B cell (primary cell): ENCODE data around the gene PEX14. TPM values are rescaled to one million over a fixed set of nuclear protein-coding genes. Genes with fewer than 3 reads are reported as not detected.

ENCODE experiments used
- ATAC-seq: fragments of 200-7000 bp; cut with Tn5 transposase; one replicate; pipeline ENCODE4 v1.10.0; 2021; ENCODE audit warnings: low read depth, mild to moderate bottlenecking, moderate number of reproducible peaks, moderate library complexity
- CTCF ChIA-PET: fragments of 350-600 bp; sonication (Branson Sonifier 250); formaldehyde crosslinking; loops from one replicate; lab custom pipeline; 2021; ENCODE audit warnings: antibody characterized with exemption, inconsistent platforms; lab: Charles Lee
- POLR2A ChIA-PET: fragments of 350-600 bp; sonication (Branson Sonifier 250); formaldehyde crosslinking; loops from one replicate; lab custom pipeline; 2021; ENCODE audit warnings: antibody characterized with exemption; lab: Charles Lee
- DNase-seq: peaks from one replicate; pipeline ENCODE4 v3.0.0; 2013
- H2AFZ ChIP-seq: 2 replicates; pipeline ENCODE4 v1.6.1; 2012; ENCODE audit warnings: mild to moderate bottlenecking, low read depth, low read length; ENCODE audit not compliant: insufficient read depth, poor library complexity, severe bottlenecking
- H3K27ac ChIP-seq, 2 donors: 1 replicate in 1 of 2; 2 replicates in 1 of 2; pipeline ENCODE4 v1.5.1; 2012 to 2013; ENCODE audit warnings: low read length in 2 of 2, mild to moderate bottlenecking in 2 of 2, moderate library complexity in 1 of 2
- H3K27me3 ChIP-seq, 4 experiments: fragments of 200-600 bp in 1 of 4; sonication (generic) in 1 of 4; replicated peaks in 1 of 4; 1 replicate in 2 of 4; 2 replicates in 2 of 4; pipeline versions ENCODE4 v1.6.1 to v1.7.0; 2013 to 2016; ENCODE audit warnings: low read length in 3 of 4, mild to moderate bottlenecking in 2 of 4, mixed read lengths in 1 of 4, moderate library complexity in 1 of 4; ENCODE audit not compliant: insufficient read depth in 4 of 4, control insufficient read depth in 3 of 4; ENCODE audit errors: control extremely low read depth in 1 of 4
- H3K36me3 ChIP-seq, 2 experiments: replicated peaks in 1 of 2; 1 replicate in 1 of 2; 2 replicates in 1 of 2; pipeline versions ENCODE4 v1.6.1 to v1.7.1; 2013; ENCODE audit warnings: low read length in 1 of 2; ENCODE audit not compliant: insufficient read depth in 2 of 2, control insufficient read depth in 1 of 2; ENCODE audit errors: control extremely low read depth in 1 of 2, extremely low read depth in 1 of 2
- H3K4me1 ChIP-seq, 2 donors: fragments of 200-600 bp in 1 of 2; sonication (generic) in 1 of 2; 1 replicate in 1 of 2; 2 replicates in 1 of 2; pipeline versions ENCODE4 v1.5.1 to v1.6.1; 2013 to 2017; ENCODE audit warnings: low read length in 2 of 2; ENCODE audit not compliant: control insufficient read depth in 2 of 2, insufficient read depth in 2 of 2
- H3K4me2 ChIP-seq: replicated peaks from 2 replicates; pipeline ENCODE3; 2012; ENCODE audit warnings: mild to moderate bottlenecking, low read depth, low read length; ENCODE audit not compliant: poor library complexity, severe bottlenecking
- H3K4me3 ChIP-seq, 5 experiments: fragments of 200-600 bp in 1 of 5; sonication (generic) in 1 of 5; 1 replicate in 3 of 5; 2 replicates in 2 of 5; pipeline versions ENCODE4 v1.5.1 to v1.7.0; 2011 to 2016; ENCODE audit warnings: low read length in 4 of 5, mild to moderate bottlenecking in 4 of 5, low read depth in 2 of 5, control low read depth in 1 of 5, moderate library complexity in 1 of 5; ENCODE audit not compliant: insufficient read depth in 1 of 5; ENCODE audit errors: control extremely low read depth in 1 of 5, extremely low read depth in 1 of 5
- H3K79me2 ChIP-seq: fragments of 200-600 bp; sonication (generic); one replicate; pipeline ENCODE4 v1.6.0; 2016; ENCODE audit warnings: low read length; ENCODE audit not compliant: control insufficient read depth, insufficient read depth
- H3K9ac ChIP-seq: fragments of 200-600 bp; sonication (generic); 2 replicates; pipeline ENCODE4 v1.6.1; 2017; ENCODE audit warnings: mild to moderate bottlenecking, low read length, moderate library complexity
- H3K9me3 ChIP-seq, 3 donors: one replicate each; pipeline versions ENCODE4 v1.6.1 to v1.7.1; 2013; ENCODE audit warnings: low read length in 2 of 3; ENCODE audit not compliant: control insufficient read depth in 2 of 3, insufficient read depth in 1 of 3; ENCODE audit errors: control extremely low read depth in 1 of 3
- H4K20me1 ChIP-seq: 2 replicates; pipeline ENCODE4 v1.6.0; 2012; ENCODE audit warnings: mild to moderate bottlenecking, low read length; ENCODE audit not compliant: insufficient read depth, control insufficient read depth, poor library complexity, severe bottlenecking
- H3K27ac Mint-ChIP-seq: one replicate; pipeline ENCODE4 v1.8.0; 2021; ENCODE audit warnings: mixed read lengths
- H3K27me3 Mint-ChIP-seq: one replicate; pipeline ENCODE4 v1.8.0; 2021; ENCODE audit warnings: mixed read lengths
- H3K4me1 Mint-ChIP-seq: one replicate; pipeline ENCODE4 v1.8.0; 2021; ENCODE audit warnings: mixed read lengths
- H3K4me3 Mint-ChIP-seq: one replicate; pipeline ENCODE4 v1.8.0; 2021; ENCODE audit warnings: mixed read lengths
- H3K9me3 Mint-ChIP-seq: one replicate; pipeline ENCODE4 v1.8.0; 2022; ENCODE audit warnings: mixed read lengths; ENCODE audit not compliant: insufficient read depth
- CTCF ChIP-seq: fragments of 200-600 bp; IDR thresholded peaks from one replicate; pipeline ENCODE4 v1.8.0; 2022; ENCODE audit warnings: antibody characterized with exemption, mild to moderate bottlenecking
- EZH2 ChIP-seq: IDR thresholded peaks from 2 replicates; pipeline ENCODE4 v1.6.1; 2012; ENCODE audit warnings: borderline replicate concordance, low read depth, mild to moderate bottlenecking, moderate library complexity, low read length; ENCODE audit not compliant: insufficient read depth, poor library complexity, severe bottlenecking
- WGBS: methylation state at CpG from one replicate; pipeline ENCODE4 v1.1.5; 2013; ENCODE audit warnings: missing lambda C conversion rate; ENCODE audit not compliant: insufficient coverage; 5-methylcytosine and 5-hydroxymethylcytosine counted together
- intact Hi-C: fragments of 100-400 bp; cut with micrococcal nuclease; formaldehyde crosslinking; loops from one replicate; pipeline ENCODE4 v1.10.0; 2022
- polyA plus RNA-seq: library from polyadenylated mRNA; depleted of rRNA; stranded (reverse); fragments of >200 nt; gene quantifications from 2 replicates; pipeline ENCODE4 v1.2.3, GENCODE V29; 2012
- total RNA-seq, 2 donors: library from RNA; stranded (reverse); fragments of 120-200 nt in 1 of 2; gene quantifications; 1 replicate in 1 of 2; 2 replicates in 1 of 2; pipeline versions ENCODE4 v1.2.3 to v1.2.4, GENCODE V29; 2013 to 2022

PEX14 gene
- total and polyA plus RNA-seq, 2 donors (not counting 1 experiment from before 2014, with no cell fraction given), result 14.1 to 19.3 TPM

- Histone ChIP-seq H3K4me3 (no peak overlapping the region), H3K27ac (no peak overlapping the region), H3K9ac (no peak overlapping the region), H4K20me1 (peaks cover 39% of the 10 kb centered on the region), H3K79me2 (no peaks in the 10 kb centered on the region), H2AFZ (no peak overlapping the region), H3K36me3 (peaks cover 0 to 7% of the 10 kb centered on the region in 2 experiments), H3K4me1 (no peaks in the 10 kb centered on the region), H3K27me3 (no peaks in the 10 kb centered on the region), H3K4me2 (no peak overlapping the region), H3K9me3 (no peaks in the 10 kb centered on the region)
- H3K4me3 Mint-ChIP-seq, result no peak overlapping the region
- H3K27me3 Mint-ChIP-seq, result no peaks in the 10 kb centered on the region
- intact Hi-C loops, result no loop called here
- H3K27ac Mint-ChIP-seq, result no peak overlapping the region
- TF ChIP-seq EZH2, result no peak
- no peak for TF ChIP-seq CTCF
- ChIA-PET POLR2A (no interaction called here), CTCF (no interaction called here)
- no peaks in the 10 kb centered on the region for H3K4me1 Mint-ChIP-seq
- DNase-seq, result no peak
- no peak for ATAC-seq
- 90% methylated on average over 26 of the region's 26 CpGs for WGBS
- H3K9me3 Mint-ChIP-seq, result no peaks in the 10 kb centered on the region
These were observed 188.3 kb downstream of the PEX14 start for GRCh38 chr1:10662824-10663677.

- Histone ChIP-seq H3K79me2 (no peaks in the 10 kb centered on the region), H4K20me1 (peaks cover 45% of the 10 kb centered on the region), H3K36me3 (peaks cover 0 to 7% of the 10 kb centered on the region in 2 experiments), H3K4me3 (no peak overlapping the region), H3K27me3 (no peaks in the 10 kb centered on the region), H3K4me2 (no peak overlapping the region), H2AFZ (no peak overlapping the region), H3K27ac (no peak overlapping the region), H3K9ac (no peak overlapping the region), H3K9me3 (no peaks in the 10 kb centered on the region), H3K4me1 (no peaks in the 10 kb centered on the region)
- no peaks in the 10 kb centered on the region for H3K9me3 Mint-ChIP-seq
- no peaks in the 10 kb centered on the region for H3K27me3 Mint-ChIP-seq
- H3K4me3 Mint-ChIP-seq, result no peak overlapping the region
- ATAC-seq (no peak), DNase-seq (no peak)
- H3K27ac Mint-ChIP-seq, result no peak overlapping the region
- TF ChIP-seq EZH2 (no peak), CTCF (no peak)
- H3K4me1 Mint-ChIP-seq, result no peaks in the 10 kb centered on the region
- ChIA-PET CTCF (no interaction called here), POLR2A (no interaction called here)
- intact Hi-C loops, result no loop called here
- 86% methylated on average over 9 of the region's 15 CpGs for WGBS
These were observed 188.9 kb downstream of the PEX14 start for GRCh38 chr1:10663678-10664035.
